Left hindlimb (tissue), 1 donor: ENCODE data around the gene CHD1L.
"Not testable (repeated sequence)": the region's sequence is repeated elsewhere in the genome, so short reads cannot be mapped to it uniquely, and the experiment has no call there.

Source experiments
- DNase-seq: peaks from one replicate; pipeline ENCODE4 v3.0.0-alpha.2; 2018

CHD1L gene

DNA sequence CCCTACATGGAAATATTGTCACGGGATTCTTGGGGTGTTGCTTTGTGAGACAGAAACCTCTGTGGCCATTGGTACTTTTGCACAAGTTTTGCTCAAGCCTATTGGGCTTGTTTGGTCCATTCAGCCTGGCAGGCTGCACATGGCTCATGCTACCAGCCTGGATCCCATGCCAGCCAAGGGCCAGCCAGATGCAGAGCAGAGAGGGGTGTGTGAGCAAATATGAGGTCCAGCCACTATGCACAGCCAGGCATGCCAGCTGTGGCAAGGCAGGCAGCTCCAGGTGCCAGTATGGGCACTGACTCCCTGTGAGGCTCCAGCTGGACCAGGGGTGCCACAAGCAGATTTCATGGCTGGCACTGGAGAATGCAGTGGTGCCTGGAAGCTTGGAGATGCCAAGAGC is 6.7 kb upstream of the CHD1L start:
- no peak for DNase-seq

- DNase-seq: no peak
These were observed 6.0 kb upstream of the CHD1L start for GRCh38 chr1:147236448-147236847.

GRCh38 chr1:147236959-147237791 is 5.3 kb upstream of the CHD1L start:
- no peak for DNase-seq

DNA sequence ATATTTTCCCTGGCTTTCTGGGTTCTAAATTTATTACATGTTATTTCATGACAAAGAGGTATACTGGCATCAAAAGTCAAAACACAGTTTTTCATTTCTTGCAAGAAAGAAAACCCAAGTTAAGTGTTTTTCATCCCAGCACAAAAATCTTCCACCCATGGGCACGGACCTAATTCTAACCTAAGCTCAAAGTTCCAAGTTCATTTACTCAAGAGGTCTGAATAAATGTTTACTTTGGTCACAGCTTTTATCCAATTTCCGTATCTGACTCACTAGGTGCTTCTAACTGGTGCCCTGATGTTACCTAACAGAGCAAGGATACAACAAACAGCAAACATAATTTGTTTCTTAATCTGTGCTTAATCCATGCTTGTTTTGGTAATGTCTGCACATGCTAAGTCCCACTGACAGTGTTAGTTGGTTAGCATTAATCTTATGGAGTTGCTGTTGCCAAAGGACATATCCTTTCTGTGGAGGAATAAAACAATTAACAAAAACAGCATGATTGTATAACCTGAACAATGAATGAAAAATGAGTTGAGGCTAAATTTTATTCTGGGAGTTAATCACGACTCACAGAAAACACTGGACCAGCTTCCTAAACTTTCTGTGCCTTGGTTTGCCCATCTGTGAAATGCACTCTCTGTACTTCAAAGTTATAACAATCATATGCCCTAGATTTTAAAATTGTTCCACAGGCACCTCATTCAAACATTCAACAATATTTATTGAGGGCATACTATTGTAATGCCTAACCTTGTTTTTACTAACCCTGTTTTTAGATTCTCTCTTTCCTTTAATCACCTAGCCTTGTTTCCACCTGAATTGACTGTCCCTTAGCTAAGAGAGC is 4.2 kb upstream of the CHD1L start:
- DNase-seq: no peak

DNA sequence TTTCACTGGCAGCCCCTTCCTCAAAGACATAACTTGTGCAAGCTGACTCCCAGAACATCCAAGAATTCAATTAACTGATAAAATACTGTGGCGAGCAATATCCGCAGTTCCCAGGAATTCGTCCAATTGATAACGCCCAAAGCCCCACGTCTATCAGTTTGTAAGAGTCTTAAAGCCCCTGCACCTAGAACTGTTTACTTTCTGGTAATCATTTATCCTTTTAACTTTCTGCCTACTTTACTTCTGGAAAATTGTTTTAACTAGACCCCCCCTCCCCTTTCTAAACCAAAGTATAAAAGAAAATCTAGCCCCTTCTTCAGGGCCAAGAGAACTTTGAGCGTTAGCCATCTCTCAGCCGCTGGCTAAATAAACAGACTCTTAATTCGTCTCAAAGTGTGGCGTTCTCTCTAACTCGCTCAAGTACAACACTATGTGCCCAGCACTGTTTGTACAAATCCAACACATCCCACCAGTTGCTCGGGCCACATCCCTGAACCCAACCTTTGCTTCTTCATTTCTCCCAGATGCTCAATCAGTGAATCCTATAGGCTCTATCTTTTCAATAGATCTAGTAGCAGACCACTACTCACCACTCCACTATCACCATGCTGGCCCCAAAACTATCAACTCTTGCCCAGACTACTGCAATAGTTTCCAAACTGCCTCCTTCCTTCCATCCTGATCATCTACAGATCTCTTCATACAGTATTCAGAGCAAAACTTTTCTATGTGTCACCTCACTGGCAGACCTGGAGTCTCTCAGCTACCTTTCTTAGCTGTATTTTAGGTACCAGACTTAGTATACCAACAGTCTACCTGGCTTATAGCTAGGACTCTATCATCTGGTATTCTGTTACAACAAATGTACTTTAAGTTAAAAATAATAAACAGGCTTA is 3.3 kb upstream of the CHD1L start:
- no peak for DNase-seq

DNA sequence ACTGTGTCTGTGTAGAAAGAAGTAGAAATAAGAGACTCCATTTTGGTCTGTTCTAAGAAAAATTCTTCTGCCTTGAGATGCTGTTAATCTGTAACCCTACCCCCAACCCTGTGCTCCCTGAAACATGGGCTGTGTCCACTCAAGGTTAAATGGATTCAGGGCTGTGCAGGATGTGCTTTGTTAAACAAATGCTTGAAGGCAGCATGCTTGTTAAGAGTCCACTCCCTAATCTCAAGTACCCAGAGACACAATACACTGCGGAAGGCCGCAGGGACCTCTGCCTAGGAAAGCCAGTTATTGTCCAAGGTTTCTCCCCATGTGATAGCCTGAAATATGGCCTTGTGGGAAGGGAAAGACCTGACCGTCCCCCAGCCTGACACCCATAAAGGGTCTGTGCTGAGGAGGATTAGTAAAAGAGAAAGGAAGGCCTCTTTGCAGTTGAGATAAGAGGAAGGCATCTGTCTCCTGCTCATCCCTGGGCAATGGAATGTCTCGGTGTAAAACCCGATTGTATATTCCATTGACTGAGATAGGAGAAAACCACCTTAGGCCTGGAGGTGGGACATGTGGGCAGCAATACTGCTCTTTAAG is 2.3 kb upstream of the CHD1L start:
- not testable (repeated sequence) for DNase-seq

- DNase-seq: no peak
These were observed 493 bp upstream of the CHD1L start for GRCh38 chr1:147241934-147242448.

DNA sequence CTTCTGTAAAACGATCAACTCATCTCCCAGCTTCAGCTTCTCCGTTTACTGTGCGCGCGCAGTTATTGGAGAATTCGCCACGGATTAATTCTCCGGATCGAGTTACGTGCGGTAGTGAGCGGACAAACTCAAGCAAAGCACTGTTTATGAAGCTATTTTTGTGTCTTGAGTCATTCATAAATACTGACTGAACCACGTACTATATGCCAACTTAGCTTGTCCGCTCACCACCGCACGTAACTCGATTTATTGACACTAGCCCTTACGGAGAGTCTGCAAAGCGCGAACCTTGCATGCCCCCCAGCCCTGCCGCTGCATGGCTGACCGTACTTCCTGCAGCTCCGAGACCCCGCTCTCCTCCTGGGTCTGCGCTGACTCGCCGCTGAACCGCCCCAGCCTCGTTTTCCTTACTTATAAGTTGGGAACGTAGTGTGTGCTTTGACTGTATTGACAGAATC is 773 bp downstream of the CHD1L start:
- no peak for DNase-seq

GRCh38 chr1:147243841-147244240 is 1.4 kb downstream of the CHD1L start:
- DNase-seq: no peak

- no peak for DNase-seq
These were observed 2.6 kb downstream of the CHD1L start for GRCh38 chr1:147245129-147245528.

- no peak for DNase-seq
These were observed 3.1 kb downstream of the CHD1L start for GRCh38 chr1:147245586-147246021.

GRCh38 chr1:147246044-147246690 is 3.7 kb downstream of the CHD1L start:
- no peak for DNase-seq

DNA sequence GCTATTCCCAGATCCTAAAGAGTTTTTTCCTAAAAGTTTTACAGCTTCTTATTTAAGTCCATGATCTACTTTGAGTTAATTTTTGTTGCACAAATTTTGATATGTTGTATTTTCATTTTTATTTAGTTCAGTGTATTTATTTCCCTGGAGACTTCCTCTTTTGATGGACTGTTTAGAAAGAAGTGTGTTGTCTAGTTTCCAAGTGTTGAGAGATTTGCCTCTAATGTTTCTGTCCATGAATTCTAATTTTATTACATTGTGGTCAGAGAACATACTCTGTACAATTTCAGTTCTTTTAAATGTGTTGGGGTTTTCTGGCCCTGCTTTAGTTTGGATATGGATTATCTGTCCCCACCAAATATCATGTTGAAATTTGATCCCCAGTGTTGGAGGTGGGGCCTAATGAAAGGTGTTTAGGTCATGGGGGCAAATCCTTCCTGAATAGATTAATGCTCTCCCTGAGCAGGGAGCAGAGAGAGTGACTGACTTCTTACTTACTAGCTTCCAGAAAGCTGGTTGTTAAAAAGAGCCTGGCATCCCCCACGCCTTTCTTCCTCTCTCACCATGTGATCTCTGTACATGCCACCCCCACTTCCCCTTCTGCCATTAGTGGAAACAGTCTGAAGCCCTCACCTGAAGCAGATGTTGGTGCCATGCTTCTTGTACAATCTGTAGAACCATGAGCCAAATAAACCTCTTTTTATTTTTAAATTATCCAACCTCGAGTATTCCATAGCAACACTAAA is 4.6 kb downstream of the CHD1L start:
- DNase-seq: no peak

DNA sequence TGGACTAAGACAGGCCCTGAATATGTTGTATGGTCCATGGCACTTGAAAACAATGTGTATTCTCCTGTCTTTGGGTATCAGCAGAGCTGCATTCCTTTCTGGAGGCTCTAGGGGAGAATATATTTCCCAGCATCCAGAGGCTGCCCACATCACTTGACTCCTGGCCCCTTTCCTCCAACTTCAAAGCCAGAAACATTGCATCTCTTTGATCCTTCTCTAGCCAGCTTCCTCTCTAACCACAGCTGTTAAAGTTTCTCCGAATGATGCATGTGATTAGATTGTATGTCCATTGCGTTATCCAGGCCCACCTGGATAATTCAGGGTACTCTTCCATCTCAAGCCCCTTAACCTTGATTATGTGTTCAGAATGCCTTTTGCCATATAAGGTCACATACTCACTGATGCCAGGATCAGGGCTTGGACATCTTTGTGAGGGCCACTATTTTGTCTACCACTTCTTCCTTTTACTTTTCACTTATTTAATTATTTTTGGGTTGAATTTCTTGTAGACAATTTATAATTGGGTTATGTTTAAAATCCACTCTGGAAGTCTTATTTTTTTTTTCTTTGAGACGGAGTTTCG is 5.3 kb downstream of the CHD1L start:
- no peak for DNase-seq

DNA sequence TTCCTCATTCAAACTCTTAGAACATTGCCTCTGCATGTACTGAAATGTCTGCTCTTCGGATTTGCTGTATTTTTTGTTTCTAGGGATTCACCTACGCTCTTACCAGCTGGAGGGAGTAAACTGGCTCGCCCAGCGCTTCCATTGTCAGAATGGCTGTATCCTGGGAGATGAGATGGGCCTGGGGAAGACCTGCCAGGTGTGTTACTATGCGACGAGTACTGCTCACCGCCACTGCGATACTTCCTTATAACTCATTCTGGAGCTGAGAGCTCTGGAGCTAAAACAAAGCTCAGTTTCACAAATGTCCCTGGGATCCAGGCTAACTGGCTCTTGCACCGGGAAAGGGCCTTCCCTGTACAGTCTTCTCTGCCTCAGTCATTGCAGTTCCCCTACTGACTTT is 10.1 kb downstream of the CHD1L start:
- no peak for DNase-seq

GRCh38 chr1:147260956-147261355 is 18.5 kb downstream of the CHD1L start:
- DNase-seq: no peak

DNA sequence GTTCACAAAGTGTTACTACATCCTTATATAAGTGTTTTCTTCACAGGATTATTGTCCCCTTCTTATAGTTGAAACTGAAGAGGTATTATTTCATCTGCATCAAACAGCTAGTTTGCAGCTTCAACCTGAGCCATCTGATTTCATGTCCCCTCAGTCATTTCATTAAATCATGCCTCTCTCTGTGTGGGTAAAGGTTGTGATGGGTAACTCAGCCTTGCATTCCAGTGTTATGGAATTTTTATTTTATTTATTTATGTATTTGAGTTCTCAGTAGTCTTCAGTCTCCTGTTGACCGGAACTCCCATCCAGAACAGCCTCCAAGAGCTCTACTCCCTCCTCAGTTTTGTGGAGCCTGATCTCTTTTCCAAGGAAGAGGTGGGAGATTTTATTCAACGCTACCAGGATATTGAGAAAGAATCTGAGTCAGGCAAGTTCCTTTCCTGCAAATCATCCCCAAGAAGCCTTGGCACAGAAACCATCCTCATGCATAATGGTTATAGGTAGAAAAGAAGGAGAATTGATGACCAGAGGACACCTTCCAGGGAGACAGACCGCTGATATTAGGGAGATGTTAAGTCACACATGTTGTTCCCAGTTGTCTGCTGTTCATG is 21.8 kb downstream of the CHD1L start:
- DNase-seq: no peak

DNA sequence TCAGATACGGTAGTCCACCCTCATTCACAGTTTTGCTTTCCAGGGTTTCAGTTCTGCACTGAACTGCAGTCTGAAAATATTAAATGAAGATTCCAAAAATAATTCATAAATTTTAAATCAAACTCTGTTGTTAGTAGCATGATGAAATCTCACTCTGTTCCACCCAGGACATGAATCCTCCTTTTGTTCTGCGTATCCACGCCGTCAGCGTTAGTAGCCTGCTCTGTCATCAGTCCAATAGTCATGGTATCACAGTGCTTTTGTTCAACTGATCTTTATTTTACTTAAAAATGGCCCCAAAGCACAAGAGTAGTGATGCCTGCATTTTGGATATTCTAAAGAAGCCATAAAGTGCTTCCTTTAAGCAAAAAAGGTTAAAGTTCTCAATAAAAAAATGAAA is 23.9 kb downstream of the CHD1L start:
- DNase-seq: no peak

DNA sequence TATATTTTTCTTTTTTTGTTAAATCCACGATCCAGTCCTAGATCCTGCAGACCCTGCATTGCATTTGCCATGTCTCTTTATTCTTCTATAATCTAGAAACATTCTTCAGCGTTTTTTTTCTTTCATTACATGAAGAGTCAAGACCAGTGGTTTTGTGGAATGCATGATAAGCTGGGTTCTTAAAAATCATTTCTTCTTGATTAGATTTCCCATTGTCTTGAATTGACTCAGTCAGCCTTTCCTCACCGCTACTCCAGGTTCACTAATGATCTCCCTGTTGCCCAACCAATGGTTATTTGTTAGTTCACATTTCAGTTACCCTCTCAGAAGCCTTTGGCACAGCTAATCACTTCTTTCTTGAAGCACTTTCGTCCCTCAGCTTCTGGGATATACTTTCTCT is 25.2 kb downstream of the CHD1L start:
- no peak for DNase-seq

- no peak for DNase-seq
These were observed 28.2 kb downstream of the CHD1L start for GRCh38 chr1:147270721-147271120.
